Measurements from ENCODE around the gene NLRP13.
"Not testable (repeated sequence)": the region's sequence is repeated elsewhere in the genome, so short reads cannot be mapped to it uniquely, and the experiment has no call there.

NLRP13 gene

DNA sequence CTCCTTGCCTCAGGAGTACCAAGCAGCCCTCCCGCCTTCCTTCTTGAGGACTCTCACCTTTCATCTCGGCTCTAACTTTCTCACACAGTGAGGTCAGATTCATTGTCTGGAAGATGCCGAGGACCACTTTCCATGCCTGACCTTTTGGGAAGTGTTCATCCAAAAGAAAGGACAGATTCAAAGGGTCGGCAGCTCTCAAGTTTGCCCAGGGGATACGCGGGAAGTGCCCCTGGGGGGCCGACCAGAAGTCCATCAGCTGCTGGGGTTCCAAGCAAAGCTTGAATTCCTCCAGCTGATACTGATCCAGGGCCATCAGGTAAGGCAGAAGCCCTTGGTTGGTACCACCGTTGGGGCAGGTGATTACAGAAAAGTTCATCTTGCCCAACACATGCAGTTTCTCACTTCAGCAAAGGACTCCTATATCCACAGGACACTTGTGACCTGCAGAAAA lies at the start of gene NLRP13:
NLRP13 (minus strand) TSS at position 401 of the 451 bp plus-strand sequence; CDS start at position 376, 25 bp downstream.
- no peak for DNase-seq

DNA sequence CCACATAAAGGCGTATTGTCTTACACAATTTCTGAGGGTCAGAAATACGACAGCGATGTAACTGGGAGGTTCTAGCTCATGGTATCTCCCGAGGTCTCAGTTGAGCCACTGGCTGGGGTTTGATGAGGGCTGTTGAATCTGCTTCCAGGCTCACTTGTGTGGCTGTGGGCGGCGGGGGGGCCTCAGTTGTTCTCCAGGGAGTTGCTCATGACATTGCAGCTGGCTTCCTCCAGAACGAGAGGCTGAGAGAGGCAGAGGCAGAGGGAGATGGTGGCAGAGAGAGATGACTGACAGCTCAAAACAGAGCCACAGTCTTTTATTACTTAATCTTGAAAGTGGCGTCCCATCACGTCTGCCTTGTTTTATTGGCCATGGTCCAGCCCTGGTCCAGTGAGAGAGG lies 48.3 kb upstream of the NLRP13 start:
- no peak for DNase-seq

GRCh38 chr19:55973982-55974381 lies 41.8 kb upstream of the NLRP13 start:
- DNase-seq: no peak

DNA sequence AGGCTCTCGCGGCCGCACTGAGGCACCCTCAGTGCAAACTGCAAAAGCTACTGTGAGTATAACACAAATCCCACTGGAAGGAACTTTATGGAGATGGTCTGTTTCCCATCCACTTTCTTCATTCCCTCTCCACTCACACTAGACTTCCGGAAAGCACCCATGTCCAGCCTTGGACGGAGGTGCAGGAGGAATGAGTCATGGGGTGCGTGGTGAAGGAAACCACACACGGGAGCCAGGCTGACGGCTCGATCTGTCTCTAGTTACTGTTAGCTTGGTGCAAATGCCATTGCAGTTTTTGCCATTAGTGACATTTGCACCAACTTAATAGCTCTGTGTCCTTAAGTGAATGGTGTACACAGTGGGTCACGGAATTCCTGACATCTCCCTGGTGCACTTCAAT lies 30.1 kb upstream of the NLRP13 start:
- no peak for DNase-seq

- no peak for DNase-seq
Observed at GRCh38 chr19:55959996-55960675, 28.0 kb upstream of the NLRP13 start.

DNA sequence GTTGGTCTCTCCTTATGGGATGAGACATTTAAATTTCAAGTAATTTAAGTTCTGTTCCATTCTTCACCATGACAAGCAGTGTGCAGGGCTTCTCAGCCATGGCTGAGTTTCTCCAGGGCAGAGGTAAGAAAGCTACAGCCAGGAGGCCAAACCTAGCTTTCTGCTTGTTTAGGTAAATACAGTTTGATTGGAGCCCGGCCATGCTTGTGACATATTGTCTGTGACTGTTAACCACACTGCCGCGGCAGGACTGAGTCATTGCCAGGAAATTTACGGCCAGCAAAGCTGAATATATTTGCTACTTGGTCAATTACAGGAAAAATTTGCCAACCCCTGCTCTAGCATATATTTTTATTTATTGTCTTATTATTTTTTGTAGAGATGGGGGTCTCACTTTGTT lies 26.2 kb upstream of the NLRP13 start:
- no peak for DNase-seq

DNA sequence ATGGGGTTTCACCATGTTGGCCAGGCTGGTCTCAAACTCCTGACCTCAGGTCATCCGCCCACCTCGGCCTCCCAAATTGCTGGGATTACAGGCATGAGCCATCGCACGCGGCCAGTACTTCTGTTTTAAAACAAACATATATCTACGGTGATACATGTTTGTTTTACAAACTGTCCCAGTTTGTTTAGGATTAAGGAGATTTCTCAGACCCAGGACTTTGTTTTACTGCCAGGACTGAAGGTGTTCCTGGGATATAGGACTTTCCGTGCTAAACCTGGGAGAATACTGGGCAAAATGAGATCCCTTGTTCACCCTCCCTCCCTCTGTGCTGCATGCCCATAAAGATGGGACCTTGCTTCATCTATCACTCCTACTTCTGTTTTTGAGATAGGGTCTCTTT lies 24.3 kb upstream of the NLRP13 start:
- DNase-seq: no peak

GRCh38 chr19:55950566-55950965 lies 18.4 kb upstream of the NLRP13 start:
- DNase-seq: not testable (repeated sequence)

DNA sequence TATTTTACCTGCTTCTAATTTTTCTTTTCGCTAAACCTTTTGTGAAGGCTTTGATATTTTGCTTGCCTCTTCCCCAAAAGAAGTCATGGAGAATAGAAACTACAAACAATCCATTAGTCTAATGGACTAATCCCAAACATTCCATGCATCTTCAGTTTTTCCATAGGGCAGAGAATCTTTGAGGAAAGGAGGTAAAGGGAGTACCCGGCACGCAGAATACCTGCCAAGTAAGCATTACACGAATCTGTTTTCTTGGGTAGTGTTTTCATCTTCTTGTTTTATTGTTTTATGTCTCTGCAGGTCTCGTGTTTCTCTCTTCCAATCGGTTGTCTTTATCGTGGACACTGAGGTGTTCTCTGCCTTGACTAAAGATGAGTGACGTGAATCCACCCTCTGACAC lies 15.4 kb upstream of the NLRP13 start, which contains the start of gene NLRP8:
NLRP8 (plus strand) TSS at position 301 of the 400 bp plus-strand sequence.
- no peak for DNase-seq

GRCh38 chr19:55940306-55940705 lies 8.2 kb upstream of the NLRP13 start:
- DNase-seq: no peak

DNA sequence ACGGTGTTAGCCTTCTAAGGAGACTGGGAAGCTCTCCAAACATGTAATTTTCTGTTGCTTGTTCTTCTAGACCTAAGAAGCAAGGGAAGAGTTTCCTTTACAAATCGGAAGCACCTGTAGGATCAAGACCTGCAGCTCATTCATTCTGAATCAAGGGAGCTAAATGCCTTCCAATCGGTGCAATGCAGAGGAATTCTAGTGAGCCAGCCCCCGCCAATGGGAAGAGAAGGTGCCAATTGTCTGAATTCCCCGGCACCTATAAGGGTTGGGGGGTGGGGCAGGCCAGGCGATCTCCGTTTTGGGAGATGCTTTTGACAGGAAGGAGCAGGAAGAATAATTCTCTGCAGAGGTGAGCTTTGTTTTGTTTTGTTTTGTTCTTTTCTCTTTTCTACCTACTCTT lies 7.1 kb upstream of the NLRP13 start:
- no peak for DNase-seq

DNA sequence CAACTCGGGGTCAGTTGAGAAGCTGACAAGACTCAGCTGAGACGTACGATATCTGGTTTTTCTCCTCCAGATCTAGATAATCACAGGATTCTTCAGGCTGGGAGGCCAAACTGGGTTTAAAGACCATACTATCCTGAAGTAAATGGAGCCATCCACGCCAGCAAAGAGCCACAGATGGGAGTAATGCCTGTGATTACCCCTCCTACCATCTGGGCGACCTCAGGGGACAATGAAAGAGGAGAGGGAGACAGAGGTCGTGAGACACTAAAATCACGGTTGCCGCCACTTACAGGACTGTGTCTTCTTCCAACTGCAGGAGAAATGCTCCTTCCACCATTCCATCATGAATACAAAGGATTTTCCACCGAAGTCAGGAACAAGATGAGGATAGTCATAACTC lies 3.1 kb upstream of the NLRP13 start:
- no peak for DNase-seq

DNA sequence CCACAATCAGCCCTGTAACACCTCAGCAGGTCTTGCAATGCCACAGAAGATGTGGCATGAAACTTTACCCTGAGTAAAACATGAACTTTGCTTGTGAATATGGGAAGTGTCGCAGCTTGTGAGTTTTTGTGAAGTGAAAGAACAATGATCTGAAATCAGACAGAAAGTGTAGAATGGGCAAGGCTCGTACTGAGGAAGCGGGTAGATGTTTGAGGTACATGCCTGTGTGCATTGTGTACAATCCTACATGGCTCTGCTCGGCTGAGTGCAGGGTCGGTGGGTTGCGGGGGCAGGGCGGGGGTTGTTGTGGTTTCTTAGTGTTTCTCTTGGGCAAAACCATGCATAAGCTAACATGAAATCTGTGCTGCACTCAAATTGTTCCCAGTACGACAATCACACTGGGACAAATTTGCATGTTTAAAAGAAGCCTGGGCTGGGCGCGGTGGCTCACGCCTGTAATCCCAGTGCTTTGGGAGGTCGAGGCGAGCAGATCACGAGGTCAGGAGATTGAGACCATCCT lies 1.1 kb downstream of the NLRP13 start:
- no peak for DNase-seq

DNA sequence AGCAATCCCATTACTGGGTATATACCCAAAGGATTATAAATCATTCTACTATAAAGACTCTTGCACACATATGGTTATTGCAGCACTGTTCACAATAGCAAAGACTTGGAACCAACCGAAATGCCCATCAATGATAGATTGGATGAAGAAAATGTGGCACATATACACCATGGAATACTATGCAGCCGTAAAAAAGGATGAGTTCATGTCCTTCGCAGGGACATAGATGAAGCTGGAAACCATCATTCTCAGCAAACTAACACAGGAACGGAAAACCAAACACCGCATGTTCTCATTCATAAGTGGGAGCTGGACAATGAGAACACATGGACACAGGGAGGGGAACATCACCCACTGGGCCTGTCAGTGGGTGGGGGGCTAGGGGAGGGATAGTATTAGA lies 2.9 kb downstream of the NLRP13 start:
- DNase-seq: not testable (repeated sequence)

GRCh38 chr19:55927991-55928390 lies 4.1 kb downstream of the NLRP13 start:
- no peak for DNase-seq

- DNase-seq: no peak
Observed at GRCh38 chr19:55923556-55923955, 8.6 kb downstream of the NLRP13 start.

- DNase-seq: no peak
Observed at GRCh38 chr19:55913643-55914268, 18.4 kb downstream of the NLRP13 start.

GRCh38 chr19:55912916-55913315 lies 19.2 kb downstream of the NLRP13 start:
- no peak for DNase-seq

GRCh38 chr19:55909801-55910200 lies 22.3 kb downstream of the NLRP13 start:
- no peak for DNase-seq

GRCh38 chr19:55907746-55908145 lies 24.4 kb downstream of the NLRP13 start:
- DNase-seq: no peak

DNA sequence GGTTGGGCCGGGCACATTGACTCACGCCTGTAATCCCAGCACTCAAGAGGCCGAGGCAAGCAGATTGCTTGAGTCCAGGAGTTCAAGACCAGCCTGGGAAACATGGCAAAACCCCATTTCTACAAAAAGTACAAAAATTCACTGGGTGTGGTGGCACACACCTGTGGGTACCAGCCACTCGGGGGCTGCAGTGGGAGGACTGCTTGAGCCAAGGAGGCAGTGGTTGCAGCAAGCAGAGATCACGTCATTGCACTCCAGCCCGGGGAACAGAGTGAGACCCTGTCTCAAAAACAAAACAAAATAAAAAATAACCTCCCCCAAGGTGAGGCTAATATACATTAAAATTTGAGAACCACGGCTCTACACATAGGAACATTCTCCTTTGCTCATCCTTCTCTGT lies 24.9 kb downstream of the NLRP13 start:
- DNase-seq: no peak

DNA sequence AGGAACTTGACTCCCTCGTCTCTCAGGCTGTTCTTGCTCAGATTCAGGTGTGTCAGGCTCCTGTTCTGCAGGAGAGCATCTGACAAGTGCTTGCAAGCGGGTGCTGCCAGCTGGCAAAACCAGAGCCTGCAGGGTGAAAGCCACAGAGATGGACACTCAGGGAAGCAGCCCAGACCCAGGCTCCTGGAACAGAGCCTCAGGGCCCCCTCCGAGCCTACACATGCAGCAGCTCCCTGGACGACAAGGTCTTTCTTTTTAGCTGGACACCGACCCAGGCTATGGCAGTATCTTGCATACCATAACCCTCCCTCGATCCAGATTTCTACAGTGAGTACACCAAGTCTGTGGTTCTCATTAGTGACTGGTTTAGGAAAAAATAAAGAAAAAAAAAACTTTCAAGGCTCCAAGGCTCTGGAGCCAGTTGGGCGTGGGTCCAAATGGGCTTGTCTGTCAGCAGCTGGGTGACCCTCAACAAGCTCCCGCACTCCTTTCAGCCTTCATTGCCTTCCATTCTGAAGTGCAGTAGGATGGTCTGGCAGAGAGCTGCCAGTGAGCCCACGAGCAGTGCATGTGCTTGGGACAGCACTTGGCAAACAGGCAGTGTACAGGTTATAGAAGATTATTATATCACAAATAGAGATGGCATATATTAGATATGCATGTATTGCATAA lies 29.9 kb downstream of the NLRP13 start:
- no peak for DNase-seq

DNA sequence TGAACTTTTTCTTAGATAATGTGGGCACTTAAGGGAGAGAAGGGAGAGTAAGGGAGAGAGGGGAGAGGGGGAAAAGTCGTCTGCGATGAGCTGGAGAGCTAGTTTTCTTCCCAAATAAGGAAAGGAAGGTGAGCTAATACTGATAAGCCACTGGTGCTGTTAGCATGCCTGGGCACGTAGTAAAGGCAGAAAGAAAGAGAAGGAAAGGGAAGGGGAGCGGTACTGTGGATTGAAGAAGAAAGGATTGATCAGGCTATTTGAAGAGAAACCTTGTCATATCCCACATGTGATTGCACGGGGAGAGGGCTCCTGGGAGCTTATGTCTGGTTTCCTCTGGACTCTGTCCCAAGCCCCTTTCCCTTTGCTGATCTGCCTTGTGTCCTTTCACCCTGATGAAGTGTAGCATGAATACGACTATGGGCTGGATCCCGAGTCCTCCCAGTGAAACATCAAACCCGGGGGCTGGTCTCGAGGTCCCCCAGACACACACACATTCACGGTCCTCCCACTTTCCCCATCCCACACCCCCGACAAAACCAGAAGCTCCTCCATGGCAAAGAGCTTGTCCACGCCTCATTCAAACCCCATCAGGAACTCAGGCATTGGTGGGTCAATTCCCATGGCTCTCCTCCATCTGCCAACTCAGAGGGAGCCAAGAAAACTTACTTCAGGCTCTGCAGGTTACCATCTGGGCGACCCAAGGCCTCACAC lies 30.6 kb downstream of the NLRP13 start:
- DNase-seq: no peak
